Measurements from ENCODE around the gene C8G. TPM values are rescaled to one million over a fixed set of nuclear protein-coding genes. Genes with fewer than 3 reads are reported as not detected.

Gene C8G
- total RNA-seq, 6 experiments from 2014 or later, result 248 to 755 (median 453) TPM

DNA sequence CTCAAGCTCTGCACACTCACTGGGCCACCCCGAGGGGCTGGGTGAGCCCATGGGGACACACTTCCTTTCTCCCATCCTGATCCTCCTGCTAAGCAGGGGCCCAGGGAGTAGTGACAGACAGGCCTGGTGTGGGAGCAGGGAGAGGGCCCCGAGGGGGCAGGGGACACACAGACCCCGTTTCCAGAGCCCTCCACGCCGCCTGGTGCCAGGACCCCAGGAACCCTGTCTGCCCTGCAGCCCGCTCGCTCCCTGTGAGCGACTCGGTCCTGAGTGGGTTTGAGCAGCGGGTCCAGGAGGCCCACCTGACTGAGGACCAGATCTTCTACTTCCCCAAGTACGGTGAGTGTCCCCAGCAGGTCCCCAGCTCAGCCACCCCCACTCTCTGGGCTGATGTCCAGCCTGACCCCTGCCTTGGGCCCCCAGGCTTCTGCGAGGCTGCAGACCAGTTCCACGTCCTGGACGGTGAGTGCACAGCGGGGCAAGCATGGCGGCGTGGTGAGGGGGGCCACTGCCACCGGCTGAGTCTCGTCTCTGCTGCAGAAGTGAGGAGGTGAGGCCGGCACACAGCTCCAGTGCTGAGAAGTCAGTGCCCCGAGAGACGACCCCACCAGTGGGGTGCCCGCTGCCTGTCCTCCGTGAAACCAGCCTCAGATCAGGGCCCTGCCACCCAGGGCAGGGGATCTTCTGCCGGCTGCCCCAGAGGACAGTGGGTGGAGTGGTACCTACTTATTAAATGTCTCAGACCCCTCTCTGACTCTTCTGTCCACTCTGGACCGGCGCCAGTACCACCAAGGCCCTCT lies 1.4 kb downstream of the C8G start:
- no peak for ATAC-seq
- Histone ChIP-seq H3K36me3 (peaks cover 6 to 13% (median 11%) of the 10 kb centered on the region in 4 donors), H3K27ac (peak overlapping the region; percentile 86 to 98 (median 89)), H3K4me3 (peak overlapping the region; percentile 58 to 94 (median 75)), H3K9me3 (no peaks in the 10 kb centered on the region), H3K4me1 (peaks cover 0 to 34% (median 15%) of the 10 kb centered on the region in 4 donors), H3K27me3 (no peaks in the 10 kb centered on the region)
- WGBS (ENCODE audit: insufficient coverage, low coverage, low lambda C conversion rate, missing lambda C conversion rate), result 8% methylated on average over 2 of the region's 27 CpGs
- peak; percentile 34 to 71 (median 62) for DNase-seq
- no peak for TF ChIP-seq POLR2A (IDR thresholded peaks at IDR 0.05)
- TF ChIP-seq, protein P1, sequence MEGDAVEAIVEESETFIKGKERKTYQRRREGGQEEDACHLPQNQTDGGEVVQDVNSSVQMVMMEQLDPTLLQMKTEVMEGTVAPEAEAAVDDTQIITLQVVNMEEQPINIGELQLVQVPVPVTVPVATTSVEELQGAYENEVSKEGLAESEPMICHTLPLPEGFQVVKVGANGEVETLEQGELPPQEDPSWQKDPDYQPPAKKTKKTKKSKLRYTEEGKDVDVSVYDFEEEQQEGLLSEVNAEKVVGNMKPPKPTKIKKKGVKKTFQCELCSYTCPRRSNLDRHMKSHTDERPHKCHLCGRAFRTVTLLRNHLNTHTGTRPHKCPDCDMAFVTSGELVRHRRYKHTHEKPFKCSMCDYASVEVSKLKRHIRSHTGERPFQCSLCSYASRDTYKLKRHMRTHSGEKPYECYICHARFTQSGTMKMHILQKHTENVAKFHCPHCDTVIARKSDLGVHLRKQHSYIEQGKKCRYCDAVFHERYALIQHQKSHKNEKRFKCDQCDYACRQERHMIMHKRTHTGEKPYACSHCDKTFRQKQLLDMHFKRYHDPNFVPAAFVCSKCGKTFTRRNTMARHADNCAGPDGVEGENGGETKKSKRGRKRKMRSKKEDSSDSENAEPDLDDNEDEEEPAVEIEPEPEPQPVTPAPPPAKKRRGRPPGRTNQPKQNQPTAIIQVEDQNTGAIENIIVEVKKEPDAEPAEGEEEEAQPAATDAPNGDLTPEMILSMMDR (IDR thresholded peaks at IDR 0.05), result no peak
- intact Hi-C loops (cut with DNase I), result loop anchor here in 1 of 2 donors (10.0 kb wide), 2 partner anchors 62 to 88 kb away; partner anchors contain the start of genes FUT7 and TRAF2

DNA sequence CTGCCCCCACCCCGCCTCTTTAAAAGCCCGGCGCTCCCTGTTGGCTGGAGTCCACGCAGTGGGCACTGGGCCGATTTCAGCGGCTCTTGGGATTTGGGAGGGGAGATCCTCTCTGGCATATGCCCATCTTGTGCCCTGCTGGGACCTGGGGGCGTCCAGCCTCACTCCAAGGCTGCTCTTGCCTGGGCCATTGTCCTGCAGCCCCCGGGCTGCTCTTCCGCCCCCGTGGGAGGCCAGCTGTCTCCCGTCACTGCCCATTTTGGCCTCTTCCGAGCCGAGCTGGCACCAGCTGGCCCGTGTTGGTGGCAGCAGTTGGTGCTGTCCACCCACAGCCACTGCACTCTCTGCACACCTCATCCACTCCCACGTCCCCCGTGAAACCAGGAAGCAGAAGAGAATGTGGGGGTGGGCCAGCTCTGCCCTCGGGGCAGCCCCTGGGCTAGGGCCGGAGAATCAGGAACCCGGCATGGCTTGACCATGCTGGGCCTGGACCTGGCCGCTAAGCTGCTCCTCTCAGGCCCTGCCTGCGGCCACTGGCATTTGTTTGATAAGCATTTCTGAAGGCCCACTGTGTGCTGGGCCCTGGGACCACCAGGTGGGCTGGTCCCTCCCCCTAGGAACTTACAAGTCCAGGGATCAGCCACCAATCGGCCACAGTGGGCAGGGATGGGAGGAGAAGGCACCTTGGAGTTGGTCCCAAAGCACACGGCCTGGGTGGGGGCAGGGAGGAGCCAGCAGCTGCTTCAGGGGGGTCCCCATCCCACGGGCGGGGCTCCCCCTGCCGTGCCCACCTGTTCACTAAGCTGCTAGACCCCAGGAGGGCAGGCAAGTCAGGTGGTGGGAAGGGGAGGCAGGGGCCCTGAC lies 2.2 kb downstream of the C8G start:
- 26% methylated on average over 4 of the region's 26 CpGs for WGBS (ENCODE audit: insufficient coverage, low coverage, low lambda C conversion rate, missing lambda C conversion rate)
- no peaks in the 10 kb centered on the region for H3K9me3 ChIP-seq
- peak overlapping the region; percentile 58 to 94 (median 75) for H3K4me3 ChIP-seq
- H3K36me3 ChIP-seq, result peaks cover 3 to 4% (median 4%) of the 10 kb centered on the region in 4 donors
- TF ChIP-seq POLR2A (IDR thresholded peaks at IDR 0.05), result peak; percentile 20
- TF ChIP-seq, protein P1 (IDR thresholded peaks at IDR 0.05), result no peak
- no peak for ATAC-seq
- H3K4me1 ChIP-seq, result peaks cover 0 to 31% (median 15%) of the 10 kb centered on the region in 4 donors
- H3K27ac ChIP-seq, result peak overlapping the region; percentile 86 to 98 (median 89)
- intact Hi-C loops (cut with DNase I), result loop anchor here in 1 of 2 donors (10.0 kb wide), 2 partner anchors 62 to 88 kb away; partner anchors contain the start of genes FUT7 and TRAF2
- peak; percentile 49 to 79 (median 63) for DNase-seq
- no peaks in the 10 kb centered on the region for H3K27me3 ChIP-seq

DNA sequence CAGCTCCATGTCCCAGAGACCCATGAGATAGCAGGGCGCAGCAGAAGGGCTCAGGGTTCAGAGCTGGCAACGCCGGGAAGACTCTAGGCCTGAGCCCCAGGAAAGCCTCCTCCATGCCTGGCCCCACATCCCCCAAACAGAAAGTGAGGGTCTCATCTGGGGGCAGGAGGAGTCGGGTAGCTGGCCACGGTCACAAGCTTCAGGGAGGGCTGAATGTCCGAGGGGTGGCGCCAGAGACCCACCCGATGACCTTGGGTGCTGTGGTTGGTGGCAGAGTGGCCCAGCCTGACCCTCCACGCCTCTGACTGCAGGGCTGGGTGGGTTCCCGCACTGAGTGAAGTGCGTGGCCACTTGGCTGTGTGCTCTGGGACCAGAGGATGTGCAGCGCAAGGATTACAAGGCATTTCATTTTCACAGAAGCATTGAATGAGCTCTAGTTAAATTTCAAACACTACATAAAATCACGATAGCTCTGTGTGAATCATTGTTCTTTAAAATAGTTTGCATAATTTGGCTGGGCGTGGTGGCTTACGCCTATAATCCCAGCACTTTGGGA lies 3.0 kb downstream of the C8G start:
- DNase-seq (peak; percentile 68 to 76 (median 71)), ATAC-seq (peak in 1 of 4 donors; percentile 4)
- TF ChIP-seq POLR2A (IDR thresholded peaks at IDR 0.05), result peak; percentile 16
- TF ChIP-seq, protein P1 (IDR thresholded peaks at IDR 0.05), result peak; percentile 39 to 51 (median 46)
- Histone ChIP-seq H3K27ac (peak overlapping the region; percentile 86 to 98 (median 89)), H3K4me1 (peaks cover 0 to 26% (median 12%) of the 10 kb centered on the region in 4 donors), H3K36me3 (no peaks in the 10 kb centered on the region), H3K4me3 (peak overlapping the region; percentile 58 to 94 (median 75)), H3K27me3 (no peaks in the 10 kb centered on the region), H3K9me3 (no peaks in the 10 kb centered on the region)
- intact Hi-C loops (cut with DNase I), result loop anchor here in 1 of 2 donors (10.0 kb wide), 2 partner anchors 63 to 87 kb away; partner anchors contain the start of genes FUT7 and TRAF2
- WGBS (ENCODE audit: insufficient coverage, low coverage, low lambda C conversion rate, missing lambda C conversion rate), result 14% methylated on average over 8 of the region's 15 CpGs

Measured in right lobe of liver (tissue), 6 donors.